ENCODE measurements around the gene IGFL1. TPM values are rescaled to one million over a fixed set of nuclear protein-coding genes. Genes with fewer than 3 reads are reported as not detected.

The IGFL1 gene
- total and polyA plus RNA-seq, 2 donors (not counting 1 experiment from before 2014, with no cell fraction given), result 0.15 TPM; not detected in 1

DNA sequence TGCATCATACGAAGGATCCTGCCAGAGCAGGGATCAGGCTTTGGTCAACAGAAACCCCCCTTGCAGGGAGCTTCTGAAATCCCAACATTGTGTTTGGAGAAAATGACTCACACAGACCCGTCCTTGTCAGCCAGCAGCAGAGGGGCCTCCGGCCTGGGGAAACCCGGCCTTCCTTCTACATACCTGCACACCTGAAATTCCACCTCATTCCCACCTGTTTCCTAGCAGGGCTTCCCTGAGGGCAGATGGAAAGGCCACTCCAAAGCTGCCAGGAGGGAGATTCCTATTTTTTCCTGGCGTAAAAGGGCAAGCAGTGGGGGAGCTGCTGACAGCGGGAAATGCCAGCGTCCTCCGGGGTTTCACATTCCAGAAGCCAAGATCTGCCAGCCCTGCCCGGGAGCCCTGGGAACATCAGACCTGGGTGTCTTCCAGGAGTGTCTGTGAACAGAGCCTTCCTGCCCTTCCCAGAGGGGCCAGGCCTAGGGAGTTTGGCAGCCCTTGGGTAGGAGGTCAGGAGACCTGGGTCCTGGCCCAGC, 3.0 kb upstream of the IGFL1 start:
- Histone ChIP-seq H3K9me3 (ENCODE audit: control extremely low read depth in 1 of 3, control insufficient read depth in 2 of 3, insufficient read depth in 1 of 3, low read length in 2 of 3) (no peaks in the 10 kb centered on the region), H4K20me1 (ENCODE audit: control insufficient read depth, insufficient read depth, low read length, poor library complexity, severe bottlenecking) (no peaks in the 10 kb centered on the region), H3K36me3 (replicated peaks in 1 of 2; ENCODE audit: control extremely low read depth in 1 of 2, control insufficient read depth in 1 of 2, extremely low read depth in 1 of 2, insufficient read depth in 2 of 2, low read length in 1 of 2) (no peaks in the 10 kb centered on the region), H3K4me2 (replicated peaks; ENCODE audit: low read depth, low read length, poor library complexity, severe bottlenecking) (no peak overlapping the region), H3K79me2 (ENCODE audit: control insufficient read depth, insufficient read depth, low read length) (no peaks in the 10 kb centered on the region), H3K9ac (ENCODE audit: low read length) (no peak overlapping the region), H2AFZ (ENCODE audit: insufficient read depth, low read depth, low read length, poor library complexity, severe bottlenecking) (no peak overlapping the region), H3K27me3 (replicated peaks in 1 of 4; ENCODE audit: control extremely low read depth in 1 of 4, control insufficient read depth in 3 of 4, insufficient read depth in 4 of 4, low read length in 3 of 4) (peaks cover 0 to 6% (median 0%) of the 10 kb centered on the region in 4 experiments), H3K27ac (ENCODE audit: low read length in 2 of 2) (no peak overlapping the region), H3K4me1 (ENCODE audit: control insufficient read depth in 2 of 2, insufficient read depth in 2 of 2, low read length in 2 of 2) (no peaks in the 10 kb centered on the region), H3K4me3 (ENCODE audit: control extremely low read depth in 1 of 5, extremely low read depth in 1 of 5, insufficient read depth in 1 of 5, low read depth in 2 of 5, low read length in 4 of 5) (no peak overlapping the region)
- Mint-ChIP-seq H3K27me3 (peaks cover 31% of the 10 kb centered on the region), H3K4me1 (no peaks in the 10 kb centered on the region), H3K9me3 (ENCODE audit: insufficient read depth) (no peaks in the 10 kb centered on the region), H3K4me3 (no peak overlapping the region), H3K27ac (no peak overlapping the region)
- intact Hi-C loops (cut with micrococcal nuclease), result no loop called here
- WGBS (ENCODE audit: insufficient coverage), result 68% methylated on average over 9 of the region's 9 CpGs
- ChIA-PET POLR2A (no interaction called here), CTCF (no interaction called here)
- DNase-seq, result no peak
- TF ChIP-seq, protein P1, sequence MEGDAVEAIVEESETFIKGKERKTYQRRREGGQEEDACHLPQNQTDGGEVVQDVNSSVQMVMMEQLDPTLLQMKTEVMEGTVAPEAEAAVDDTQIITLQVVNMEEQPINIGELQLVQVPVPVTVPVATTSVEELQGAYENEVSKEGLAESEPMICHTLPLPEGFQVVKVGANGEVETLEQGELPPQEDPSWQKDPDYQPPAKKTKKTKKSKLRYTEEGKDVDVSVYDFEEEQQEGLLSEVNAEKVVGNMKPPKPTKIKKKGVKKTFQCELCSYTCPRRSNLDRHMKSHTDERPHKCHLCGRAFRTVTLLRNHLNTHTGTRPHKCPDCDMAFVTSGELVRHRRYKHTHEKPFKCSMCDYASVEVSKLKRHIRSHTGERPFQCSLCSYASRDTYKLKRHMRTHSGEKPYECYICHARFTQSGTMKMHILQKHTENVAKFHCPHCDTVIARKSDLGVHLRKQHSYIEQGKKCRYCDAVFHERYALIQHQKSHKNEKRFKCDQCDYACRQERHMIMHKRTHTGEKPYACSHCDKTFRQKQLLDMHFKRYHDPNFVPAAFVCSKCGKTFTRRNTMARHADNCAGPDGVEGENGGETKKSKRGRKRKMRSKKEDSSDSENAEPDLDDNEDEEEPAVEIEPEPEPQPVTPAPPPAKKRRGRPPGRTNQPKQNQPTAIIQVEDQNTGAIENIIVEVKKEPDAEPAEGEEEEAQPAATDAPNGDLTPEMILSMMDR (IDR thresholded peaks at IDR 0.05), result no peak
- no peak for TF ChIP-seq EZH2 (IDR thresholded peaks at IDR 0.05; ENCODE audit: borderline replicate concordance, insufficient read depth, low read depth, low read length, poor library complexity, severe bottlenecking)
- ATAC-seq (ENCODE audit: low read depth), result no peak

DNA sequence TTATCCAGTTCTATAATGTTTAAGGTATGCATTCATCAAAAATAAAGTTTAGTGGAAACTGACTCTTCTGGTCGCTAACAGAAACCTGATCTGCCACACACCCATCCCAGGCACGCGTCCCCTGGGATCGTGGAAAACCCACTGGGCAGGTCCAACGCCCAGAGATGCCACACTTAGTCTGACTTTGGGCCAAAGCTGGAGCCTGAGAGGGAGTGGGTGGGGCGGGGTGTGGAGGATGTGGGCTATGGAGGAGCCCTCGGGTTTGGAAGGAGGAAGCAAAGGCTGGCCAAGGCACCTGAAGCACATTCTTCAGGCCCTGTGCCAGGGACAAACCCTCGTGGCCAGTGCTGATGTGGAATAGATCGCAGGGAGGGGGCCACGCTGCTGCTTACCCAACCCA, 2.5 kb downstream of the IGFL1 start:
- Mint-ChIP-seq H3K27ac (no peak overlapping the region), H3K27me3 (peaks cover 26% of the 10 kb centered on the region), H3K4me1 (no peaks in the 10 kb centered on the region), H3K4me3 (no peak overlapping the region), H3K9me3 (ENCODE audit: insufficient read depth) (no peaks in the 10 kb centered on the region)
- no peak overlapping the region for H3K4me3 ChIP-seq (ENCODE audit: control extremely low read depth in 1 of 5, extremely low read depth in 1 of 5, insufficient read depth in 1 of 5, low read depth in 2 of 5, low read length in 4 of 5)
- no peak overlapping the region for H3K27ac ChIP-seq (ENCODE audit: low read length in 2 of 2)
- no peak overlapping the region for H3K4me2 ChIP-seq (replicated peaks; ENCODE audit: low read depth, low read length, poor library complexity, severe bottlenecking)
- H3K36me3 ChIP-seq (replicated peaks in 1 of 2; ENCODE audit: control extremely low read depth in 1 of 2, control insufficient read depth in 1 of 2, extremely low read depth in 1 of 2, insufficient read depth in 2 of 2, low read length in 1 of 2), result no peaks in the 10 kb centered on the region
- WGBS (ENCODE audit: insufficient coverage), result 61% methylated on average over 7 of the region's 10 CpGs
- H3K4me1 ChIP-seq (ENCODE audit: control insufficient read depth in 2 of 2, insufficient read depth in 2 of 2, low read length in 2 of 2), result no peaks in the 10 kb centered on the region
- peaks cover 0 to 3% (median 0%) of the 10 kb centered on the region in 3 donors for H3K9me3 ChIP-seq (ENCODE audit: control extremely low read depth in 1 of 3, control insufficient read depth in 2 of 3, insufficient read depth in 1 of 3, low read length in 2 of 3)
- no peak for DNase-seq
- intact Hi-C loops (cut with micrococcal nuclease), result no loop called here
- no peaks in the 10 kb centered on the region for H3K79me2 ChIP-seq (ENCODE audit: control insufficient read depth, insufficient read depth, low read length)
- TF ChIP-seq, protein P1 (IDR thresholded peaks at IDR 0.05), result no peak
- no peak for TF ChIP-seq EZH2 (IDR thresholded peaks at IDR 0.05; ENCODE audit: borderline replicate concordance, insufficient read depth, low read depth, low read length, poor library complexity, severe bottlenecking)
- no peak overlapping the region for H3K9ac ChIP-seq (ENCODE audit: low read length)
- no peak for ATAC-seq (ENCODE audit: low read depth)
- H2AFZ ChIP-seq (ENCODE audit: insufficient read depth, low read depth, low read length, poor library complexity, severe bottlenecking), result no peak overlapping the region
- no peaks in the 10 kb centered on the region for H4K20me1 ChIP-seq (ENCODE audit: control insufficient read depth, insufficient read depth, low read length, poor library complexity, severe bottlenecking)
- POLR2A ChIA-PET, result no interaction called here
- H3K27me3 ChIP-seq (replicated peaks in 1 of 4; ENCODE audit: control extremely low read depth in 1 of 4, control insufficient read depth in 3 of 4, insufficient read depth in 4 of 4, low read length in 3 of 4), result peaks cover 0 to 3% (median 0%) of the 10 kb centered on the region in 4 experiments
- CTCF ChIA-PET, result no interaction called here

Measured in B cell (primary cell).